Hepatocyte (in vitro differentiated cells): ENCODE results near the gene PIP5K1C.

Experiments
- EZH2 ChIP-seq: fragments of 200-600 bp; sonication (generic); IDR thresholded peaks from 2 replicates; pipeline ENCODE4 v1.6.1; 2016; ENCODE audit warnings: antibody characterized with exemption, mild to moderate bottlenecking, borderline replicate concordance
- EZH2phosphoT487 ChIP-seq: fragments of 200-600 bp; sonication (generic); IDR thresholded peaks from one replicate; pipeline ENCODE4 v1.6.1; 2018; ENCODE audit warnings: antibody characterized with exemption, mild to moderate bottlenecking, low read depth, moderate library complexity; ENCODE audit not compliant: unreplicated experiment, severe bottlenecking
- TF ChIP-seq, protein P1 (sequence below): fragments of 200-600 bp; sonication (generic); IDR thresholded peaks from 2 replicates; pipeline ENCODE4 v1.5.1; 2016; ENCODE audit warnings: antibody characterized with exemption, mild to moderate bottlenecking; ENCODE audit not compliant: poor library complexity

DNA sequence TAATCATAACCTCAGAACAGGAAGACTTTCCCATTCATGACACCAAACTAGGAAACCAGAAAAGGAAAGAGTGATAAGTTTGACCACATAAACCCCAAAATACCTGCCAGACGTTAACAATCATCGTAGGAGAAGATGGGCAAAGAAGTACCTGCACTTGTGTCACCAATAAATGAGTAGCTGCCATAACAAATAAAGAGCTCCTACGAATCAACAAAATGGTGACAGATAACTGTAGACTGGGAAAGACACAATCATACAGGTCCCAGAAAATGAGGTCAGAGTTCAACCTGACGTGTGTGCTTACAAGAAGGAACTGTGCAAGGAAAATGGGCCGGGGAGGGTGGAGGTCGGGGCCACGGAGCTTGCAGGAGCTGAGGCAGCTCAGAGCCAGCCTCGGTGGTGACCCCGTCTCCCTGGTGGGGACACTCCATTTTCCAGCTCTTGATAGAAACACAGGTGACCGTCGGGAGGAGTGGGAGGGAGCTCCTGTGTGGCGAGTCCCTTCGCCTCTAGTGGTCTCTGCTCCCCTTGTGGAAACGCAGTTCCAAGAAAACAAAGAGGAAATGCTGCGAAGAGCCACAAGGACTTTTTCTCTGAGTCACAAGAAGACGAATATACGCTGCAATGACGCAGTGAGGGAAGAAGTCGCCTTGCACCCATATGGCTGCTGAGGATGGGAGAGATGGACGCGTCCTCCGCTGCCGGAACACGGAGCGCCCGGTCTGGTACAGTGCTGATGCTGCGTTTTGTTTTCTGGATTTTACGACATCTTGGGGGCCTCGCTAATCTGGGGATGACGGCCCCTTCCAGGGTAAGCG lies 9.5 kb downstream of the PIP5K1C start:
- TF ChIP-seq, protein P1, sequence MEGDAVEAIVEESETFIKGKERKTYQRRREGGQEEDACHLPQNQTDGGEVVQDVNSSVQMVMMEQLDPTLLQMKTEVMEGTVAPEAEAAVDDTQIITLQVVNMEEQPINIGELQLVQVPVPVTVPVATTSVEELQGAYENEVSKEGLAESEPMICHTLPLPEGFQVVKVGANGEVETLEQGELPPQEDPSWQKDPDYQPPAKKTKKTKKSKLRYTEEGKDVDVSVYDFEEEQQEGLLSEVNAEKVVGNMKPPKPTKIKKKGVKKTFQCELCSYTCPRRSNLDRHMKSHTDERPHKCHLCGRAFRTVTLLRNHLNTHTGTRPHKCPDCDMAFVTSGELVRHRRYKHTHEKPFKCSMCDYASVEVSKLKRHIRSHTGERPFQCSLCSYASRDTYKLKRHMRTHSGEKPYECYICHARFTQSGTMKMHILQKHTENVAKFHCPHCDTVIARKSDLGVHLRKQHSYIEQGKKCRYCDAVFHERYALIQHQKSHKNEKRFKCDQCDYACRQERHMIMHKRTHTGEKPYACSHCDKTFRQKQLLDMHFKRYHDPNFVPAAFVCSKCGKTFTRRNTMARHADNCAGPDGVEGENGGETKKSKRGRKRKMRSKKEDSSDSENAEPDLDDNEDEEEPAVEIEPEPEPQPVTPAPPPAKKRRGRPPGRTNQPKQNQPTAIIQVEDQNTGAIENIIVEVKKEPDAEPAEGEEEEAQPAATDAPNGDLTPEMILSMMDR, result no peak
- TF ChIP-seq EZH2phosphoT487 (no peak), EZH2 (no peak)
